Muscle layer of colon (tissue), 2 donors: ENCODE measurements around the gene KCTD15.

Experiments
- H3K27ac ChIP-seq: one replicate; pipeline ENCODE4 v1.7.0; 2013; ENCODE audit warnings: low read depth, mild to moderate bottlenecking, low read length, moderate library complexity
- H3K27me3 ChIP-seq, 2 donors: one replicate each; pipeline ENCODE4 v1.7.0; 2013; ENCODE audit warnings: low read length in 2 of 2, mild to moderate bottlenecking in 2 of 2; ENCODE audit not compliant: insufficient read depth in 2 of 2, control insufficient read depth in 1 of 2
- H3K36me3 ChIP-seq: one replicate; pipeline ENCODE4 v1.7.0; 2013; ENCODE audit warnings: mild to moderate bottlenecking, low read length; ENCODE audit not compliant: insufficient read depth
- H3K4me1 ChIP-seq: one replicate; pipeline ENCODE4 v1.7.0; 2013; ENCODE audit warnings: mild to moderate bottlenecking, low read length; ENCODE audit not compliant: insufficient read depth
- H3K4me3 ChIP-seq, 2 donors: one replicate each; pipeline ENCODE4 v1.7.0; 2013; ENCODE audit warnings: low read length in 2 of 2, low read depth in 1 of 2, mild to moderate bottlenecking in 1 of 2, moderate library complexity in 1 of 2
- H3K9ac ChIP-seq: one replicate; pipeline ENCODE4 v1.7.0; 2013; ENCODE audit warnings: low read length
- H3K9me3 ChIP-seq: one replicate; pipeline ENCODE4 v1.7.0; 2013; ENCODE audit warnings: mild to moderate bottlenecking, low read length
- donor health status: abdominal sarcoma.
- donor health status: Adenocarcinoma of cecum.

Gene KCTD15

DNA sequence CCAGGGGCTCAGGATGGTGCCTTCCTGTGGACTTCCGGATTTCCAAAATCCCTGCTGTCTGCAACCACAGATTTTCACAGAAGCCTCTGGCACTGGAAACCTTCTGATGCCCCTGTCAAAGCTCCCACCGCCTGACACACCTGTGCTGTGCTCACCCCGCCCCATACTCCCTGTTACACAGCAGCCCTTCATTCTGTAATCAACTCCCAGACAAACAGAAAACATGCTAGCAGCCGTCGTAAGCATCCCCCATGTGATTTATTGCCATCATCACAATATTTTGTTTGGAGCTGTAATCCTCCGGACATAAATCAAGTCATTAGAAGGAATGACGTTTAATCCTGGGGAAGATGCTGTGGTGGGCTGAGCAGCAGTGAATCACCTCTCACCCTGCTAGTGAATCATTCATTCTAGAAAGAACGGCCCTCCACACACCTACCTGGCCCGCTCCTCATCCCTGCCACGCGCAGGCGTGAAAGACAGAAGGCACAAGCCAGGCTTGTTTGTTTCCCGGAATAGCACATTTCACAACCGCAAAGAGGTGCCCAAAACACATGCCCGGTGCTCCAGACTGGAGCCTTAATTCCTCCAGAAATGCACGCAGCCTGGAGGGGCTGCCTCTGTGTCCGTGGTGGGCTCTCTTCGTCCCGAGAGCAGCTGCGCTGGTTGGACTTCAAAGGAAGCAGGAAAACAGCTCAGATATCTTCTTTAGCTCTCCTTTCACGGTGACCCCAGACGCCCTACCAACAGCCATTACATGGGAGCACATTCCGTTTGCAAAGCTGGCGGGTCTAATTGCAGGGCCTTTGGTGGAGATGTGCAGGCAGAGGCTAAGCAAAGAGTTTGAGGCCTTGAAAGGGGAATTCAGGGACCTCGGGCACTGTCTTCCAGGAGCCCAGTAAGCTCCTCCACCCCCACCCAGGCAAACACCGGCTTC is 41.3 kb upstream of the KCTD15 start:
- Histone ChIP-seq H3K27me3 (peaks cover 0 to 8% of the 10 kb centered on the region in 2 donors), H3K4me3 (no peak overlapping the region), H3K4me1 (no peaks in the 10 kb centered on the region), H3K36me3 (no peaks in the 10 kb centered on the region), H3K9me3 (no peaks in the 10 kb centered on the region), H3K9ac (no peak overlapping the region), H3K27ac (no peak overlapping the region)

DNA sequence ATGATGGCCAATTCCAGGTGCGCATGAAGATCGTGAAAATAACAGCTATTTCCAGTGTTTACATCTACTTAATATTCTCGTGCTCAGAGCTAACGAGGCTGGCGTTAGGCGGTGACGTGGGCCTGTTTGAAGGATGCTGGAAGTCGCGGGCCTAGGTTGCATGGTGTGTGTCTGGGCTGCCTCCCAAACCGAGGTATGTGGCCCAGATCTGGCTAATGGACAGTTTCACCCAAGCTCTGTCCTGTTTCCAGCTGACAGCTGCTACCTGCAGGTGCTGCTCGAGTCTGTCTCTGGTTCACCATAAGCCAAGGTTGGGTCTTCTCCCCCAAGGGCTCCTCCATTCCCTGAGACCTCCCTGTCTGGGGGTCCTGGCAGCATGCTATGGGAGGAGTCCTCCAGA is 40.5 kb upstream of the KCTD15 start:
- no peak overlapping the region for H3K4me3 ChIP-seq
- no peaks in the 10 kb centered on the region for H3K36me3 ChIP-seq

DNA sequence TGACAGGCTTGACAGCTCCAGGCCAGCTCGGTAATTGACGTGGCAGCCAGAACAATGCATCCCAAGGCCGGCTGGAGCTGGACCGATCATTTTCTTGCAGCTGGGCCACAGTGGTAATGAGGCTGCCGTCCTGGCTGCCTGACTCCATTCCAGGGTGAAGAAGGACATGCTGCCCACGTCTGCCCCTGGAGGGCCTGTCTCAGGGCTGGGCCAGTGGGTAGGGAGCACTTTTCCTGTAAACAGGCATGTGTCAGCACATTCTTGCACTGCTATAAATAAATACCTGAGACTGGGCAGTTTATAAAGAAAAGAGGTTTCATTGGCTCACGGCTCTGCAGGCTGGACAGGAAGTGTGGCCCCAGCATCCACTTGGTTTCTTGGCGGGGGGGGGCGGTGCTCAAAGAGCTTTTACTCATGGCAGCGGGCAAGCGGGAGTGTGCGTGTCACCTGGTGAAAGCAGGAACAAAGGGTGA is 38.1 kb upstream of the KCTD15 start:
- H3K27me3 ChIP-seq = peaks cover 0 to 10% of the 10 kb centered on the region in 2 donors
- no peaks in the 10 kb centered on the region for H3K36me3 ChIP-seq
- H3K4me1 ChIP-seq = no peaks in the 10 kb centered on the region
- H3K9me3 ChIP-seq = no peaks in the 10 kb centered on the region
- no peak overlapping the region for H3K4me3 ChIP-seq
- H3K27ac ChIP-seq = no peak overlapping the region
- no peak overlapping the region for H3K9ac ChIP-seq

More for the DNA sequence above, 40.5 kb upstream of the KCTD15 start:
- H3K9ac ChIP-seq = no peak overlapping the region
- H3K4me1 ChIP-seq = no peaks in the 10 kb centered on the region
- H3K27ac ChIP-seq = no peak overlapping the region
- H3K9me3 ChIP-seq = no peaks in the 10 kb centered on the region
- H3K27me3 ChIP-seq = peaks cover 0 to 8% of the 10 kb centered on the region in 2 donors

DNA sequence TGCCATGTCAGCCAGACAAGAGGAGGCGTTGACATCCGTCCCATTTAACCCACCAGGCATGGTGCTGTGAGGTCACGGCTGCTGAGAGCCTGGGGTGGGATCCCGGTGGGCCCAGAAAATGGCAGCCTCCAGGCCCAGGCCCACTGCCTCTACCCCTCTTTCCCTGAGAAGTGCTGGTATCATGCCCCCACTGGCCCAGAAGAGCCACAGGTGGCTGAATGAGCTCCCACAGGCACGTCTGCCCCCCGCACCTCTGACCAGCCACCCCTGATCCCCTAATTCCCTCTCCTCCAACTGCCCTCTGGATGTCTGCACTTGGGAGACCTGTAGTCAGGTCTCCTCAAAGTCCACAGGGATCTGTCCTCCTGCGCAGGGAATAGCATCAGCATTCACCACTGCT is 37.3 kb upstream of the KCTD15 start:
- H3K4me3 ChIP-seq = no peak overlapping the region
- no peak overlapping the region for H3K9ac ChIP-seq
- no peaks in the 10 kb centered on the region for H3K36me3 ChIP-seq
- no peak overlapping the region for H3K27ac ChIP-seq
- H3K27me3 ChIP-seq = peaks cover 0 to 12% of the 10 kb centered on the region in 2 donors
- H3K4me1 ChIP-seq = no peaks in the 10 kb centered on the region
- no peaks in the 10 kb centered on the region for H3K9me3 ChIP-seq

- H3K27ac ChIP-seq = no peak overlapping the region
- no peak overlapping the region for H3K9ac ChIP-seq
- no peaks in the 10 kb centered on the region for H3K4me1 ChIP-seq
- H3K4me3 ChIP-seq = no peak overlapping the region
- H3K36me3 ChIP-seq = no peaks in the 10 kb centered on the region
- peaks cover 0 to 12% of the 10 kb centered on the region in 2 donors for H3K27me3 ChIP-seq
- no peaks in the 10 kb centered on the region for H3K9me3 ChIP-seq
Observed at GRCh38 chr19:33763633-33764371, 32.9 kb upstream of the KCTD15 start.

- no peak overlapping the region for H3K4me3 ChIP-seq
- peaks cover 0 to 15% of the 10 kb centered on the region in 2 donors for H3K27me3 ChIP-seq
- H3K9ac ChIP-seq = no peak overlapping the region
- H3K4me1 ChIP-seq = no peaks in the 10 kb centered on the region
- H3K9me3 ChIP-seq = no peaks in the 10 kb centered on the region
- H3K36me3 ChIP-seq = no peaks in the 10 kb centered on the region
- H3K27ac ChIP-seq = no peak overlapping the region
Observed at GRCh38 chr19:33766623-33767022, 30.0 kb upstream of the KCTD15 start.

DNA sequence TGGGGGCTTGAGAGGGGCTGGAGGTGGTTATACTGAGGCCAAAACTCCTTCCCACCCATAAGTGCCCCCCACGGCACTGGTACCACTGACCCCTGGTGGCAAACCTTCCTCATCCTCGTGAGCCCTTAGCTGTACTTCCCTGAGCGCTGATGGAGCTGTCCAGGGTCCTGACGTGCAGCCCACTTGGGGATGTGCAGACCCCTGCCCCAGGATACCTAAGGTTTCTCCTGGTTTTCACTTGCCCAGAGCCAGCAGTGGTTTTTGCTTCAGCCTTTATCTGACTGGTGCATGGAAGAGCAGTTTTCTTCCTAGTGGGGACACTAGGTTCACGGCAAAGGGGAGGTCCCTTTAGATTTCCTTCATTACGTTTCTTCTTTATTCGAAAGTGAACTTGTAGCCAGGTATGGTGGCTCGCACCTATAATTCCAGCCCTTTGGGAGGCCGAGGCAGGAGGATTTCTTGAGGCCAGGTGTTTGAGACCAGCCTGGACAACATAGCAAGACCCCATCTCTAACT is 28.7 kb upstream of the KCTD15 start:
- no peak overlapping the region for H3K9ac ChIP-seq
- H3K9me3 ChIP-seq = no peaks in the 10 kb centered on the region
- no peaks in the 10 kb centered on the region for H3K4me1 ChIP-seq
- no peak overlapping the region for H3K4me3 ChIP-seq
- H3K27ac ChIP-seq = no peak overlapping the region
- no peaks in the 10 kb centered on the region for H3K36me3 ChIP-seq
- peaks cover 0 to 15% of the 10 kb centered on the region in 2 donors for H3K27me3 ChIP-seq

DNA sequence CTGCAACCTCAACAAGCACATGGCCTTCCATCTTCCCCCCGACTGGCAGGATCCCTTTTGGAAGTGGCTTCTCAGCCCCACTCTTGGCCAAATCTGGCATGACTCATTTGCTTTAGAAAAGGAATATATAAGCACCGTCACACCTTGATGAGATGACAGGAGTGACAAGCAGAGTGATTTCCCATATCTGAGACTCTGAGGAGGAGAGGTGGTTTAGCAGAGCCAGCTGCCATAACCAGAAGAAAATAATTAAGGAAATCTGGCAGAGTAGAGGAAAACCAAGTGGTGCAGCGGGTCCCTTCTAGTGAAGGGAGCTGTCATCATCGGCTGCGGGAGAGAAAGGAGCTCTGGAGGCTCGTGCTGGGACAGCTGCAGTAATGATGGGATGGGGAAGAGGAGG is 27.5 kb upstream of the KCTD15 start:
- Histone ChIP-seq H3K36me3 (no peaks in the 10 kb centered on the region), H3K27ac (no peak overlapping the region), H3K4me3 (no peak overlapping the region), H3K27me3 (peaks cover 0 to 11% of the 10 kb centered on the region in 2 donors), H3K9ac (no peak overlapping the region), H3K9me3 (no peaks in the 10 kb centered on the region), H3K4me1 (no peaks in the 10 kb centered on the region)

GRCh38 chr19:33770107-33770506 is 26.6 kb upstream of the KCTD15 start:
- no peak overlapping the region for H3K27ac ChIP-seq
- H3K27me3 ChIP-seq = peaks cover 0 to 11% of the 10 kb centered on the region in 2 donors
- no peaks in the 10 kb centered on the region for H3K9me3 ChIP-seq
- no peak overlapping the region for H3K9ac ChIP-seq
- H3K36me3 ChIP-seq = no peaks in the 10 kb centered on the region
- H3K4me1 ChIP-seq = no peaks in the 10 kb centered on the region
- H3K4me3 ChIP-seq = no peak overlapping the region

DNA sequence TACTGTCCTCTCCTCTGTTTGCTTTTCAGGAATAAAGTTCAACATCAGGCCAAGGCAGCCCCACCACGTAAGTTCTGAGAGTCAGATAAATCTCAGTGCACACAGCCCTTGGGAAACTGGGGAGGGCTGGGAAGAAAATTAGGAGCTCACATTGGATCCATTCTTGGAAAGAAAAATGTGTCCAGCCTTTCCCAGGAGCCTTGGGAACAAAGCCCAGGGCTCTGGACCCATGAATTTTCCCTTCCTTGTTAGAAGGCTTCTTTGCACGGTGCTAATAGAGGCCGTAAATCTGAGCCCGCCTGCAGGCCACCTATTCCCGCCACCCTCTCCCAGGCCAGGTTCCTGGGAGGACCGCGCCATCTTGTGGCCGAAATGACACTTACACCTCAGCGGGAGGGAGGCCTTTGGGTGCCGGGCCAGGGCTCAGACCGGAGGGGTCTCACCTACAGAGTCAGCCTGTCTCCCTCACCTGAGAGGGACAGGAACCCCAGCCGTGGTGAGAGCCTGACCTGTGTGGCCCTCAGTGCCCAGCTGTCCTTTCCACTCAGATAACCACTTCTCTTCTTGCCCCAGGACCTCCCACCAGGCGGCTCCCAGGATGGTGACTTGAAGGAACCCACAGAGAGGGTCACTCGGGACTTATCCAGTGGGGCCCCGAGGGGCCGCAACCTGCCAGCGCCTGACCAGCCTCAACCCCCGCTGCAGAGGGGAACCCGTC is 25.1 kb upstream of the KCTD15 start:
- Histone ChIP-seq H3K9me3 (no peaks in the 10 kb centered on the region), H3K36me3 (no peaks in the 10 kb centered on the region), H3K9ac (no peak overlapping the region), H3K27me3 (peaks cover 0 to 11% of the 10 kb centered on the region in 2 donors), H3K4me3 (no peak overlapping the region), H3K27ac (no peak overlapping the region), H3K4me1 (no peaks in the 10 kb centered on the region)
